ENCODE results near the gene SYNDIG1L.

DNA sequence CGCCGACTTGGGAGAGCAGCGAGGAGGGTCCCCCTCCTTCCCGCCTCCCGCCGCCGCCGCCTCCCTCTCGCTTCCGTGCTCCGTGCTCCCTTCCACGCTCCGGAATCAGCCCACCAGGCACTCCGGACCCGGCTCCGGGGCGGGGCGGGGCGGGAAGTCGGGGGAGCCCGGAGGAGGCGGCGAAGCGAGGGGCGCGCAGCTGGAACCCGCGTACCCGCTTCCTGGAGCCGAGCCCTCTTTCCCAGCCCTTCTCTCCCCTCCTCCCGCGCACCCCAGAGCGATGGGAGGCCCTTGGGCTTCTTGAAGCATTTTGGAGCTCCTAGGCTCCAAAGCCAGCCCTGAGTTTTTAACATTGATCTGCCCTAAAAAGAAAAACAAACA, at the start of gene SYNDIG1L:
- TF ChIP-seq, protein P1, sequence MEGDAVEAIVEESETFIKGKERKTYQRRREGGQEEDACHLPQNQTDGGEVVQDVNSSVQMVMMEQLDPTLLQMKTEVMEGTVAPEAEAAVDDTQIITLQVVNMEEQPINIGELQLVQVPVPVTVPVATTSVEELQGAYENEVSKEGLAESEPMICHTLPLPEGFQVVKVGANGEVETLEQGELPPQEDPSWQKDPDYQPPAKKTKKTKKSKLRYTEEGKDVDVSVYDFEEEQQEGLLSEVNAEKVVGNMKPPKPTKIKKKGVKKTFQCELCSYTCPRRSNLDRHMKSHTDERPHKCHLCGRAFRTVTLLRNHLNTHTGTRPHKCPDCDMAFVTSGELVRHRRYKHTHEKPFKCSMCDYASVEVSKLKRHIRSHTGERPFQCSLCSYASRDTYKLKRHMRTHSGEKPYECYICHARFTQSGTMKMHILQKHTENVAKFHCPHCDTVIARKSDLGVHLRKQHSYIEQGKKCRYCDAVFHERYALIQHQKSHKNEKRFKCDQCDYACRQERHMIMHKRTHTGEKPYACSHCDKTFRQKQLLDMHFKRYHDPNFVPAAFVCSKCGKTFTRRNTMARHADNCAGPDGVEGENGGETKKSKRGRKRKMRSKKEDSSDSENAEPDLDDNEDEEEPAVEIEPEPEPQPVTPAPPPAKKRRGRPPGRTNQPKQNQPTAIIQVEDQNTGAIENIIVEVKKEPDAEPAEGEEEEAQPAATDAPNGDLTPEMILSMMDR (conservative IDR thresholded peaks at IDR 0.05; ENCODE audit: low read length), result no peak
- TF ChIP-seq EZH2phosphoT487 (IDR thresholded peaks at IDR 0.05; ENCODE audit: borderline replicate concordance), result no peak

Data from Loucy (cell line).